IPS-NIHi7 (cell line): ENCODE data around the gene HAUS8.
"Not testable (repeated sequence)": the region's sequence is repeated elsewhere in the genome, so short reads cannot be mapped to it uniquely, and the experiment has no call there.

Source experiments
- DNase-seq: peaks from one replicate; pipeline ENCODE4 v3.0.0; 2012; ENCODE audit warnings: mixed read lengths; ENCODE audit errors: extremely low spot score

Gene HAUS8

GRCh38 chr19:17035842-17036424, 39.3 kb downstream of the HAUS8 start:
- DNase-seq, result no peak

- DNase-seq, result no peak
These were observed 43.5 kb downstream of the HAUS8 start for GRCh38 chr19:17031741-17032140.

- DNase-seq, result no peak
These were observed 47.7 kb downstream of the HAUS8 start for GRCh38 chr19:17027535-17027975.

GRCh38 chr19:17026706-17027534, 48.3 kb downstream of the HAUS8 start, which contains the start of gene CPAMD8:
CPAMD8 (minus strand) TSS chr19:17026810; CDS start chr19:17026642, 168 bp downstream.
- peak; percentile 80 for DNase-seq

- DNase-seq, result no peak
These were observed 49.1 kb downstream of the HAUS8 start for GRCh38 chr19:17025991-17026658.

- DNase-seq, result no peak
These were observed 49.9 kb downstream of the HAUS8 start for GRCh38 chr19:17025361-17025760.

- not testable (repeated sequence) for DNase-seq
These were observed 50.3 kb downstream of the HAUS8 start for GRCh38 chr19:17024941-17025340.

- no peak for DNase-seq
These were observed 51.4 kb downstream of the HAUS8 start for GRCh38 chr19:17023805-17024204.

- no peak for DNase-seq
These were observed 52.5 kb downstream of the HAUS8 start for GRCh38 chr19:17022738-17023137.

- DNase-seq, result no peak
These were observed 53.3 kb downstream of the HAUS8 start for GRCh38 chr19:17021793-17022590.

GRCh38 chr19:17021328-17021727, 53.9 kb downstream of the HAUS8 start:
- DNase-seq, result no peak

GRCh38 chr19:17020823-17021222, 54.4 kb downstream of the HAUS8 start:
- no peak for DNase-seq

- DNase-seq, result no peak
These were observed 54.9 kb downstream of the HAUS8 start for GRCh38 chr19:17020385-17020784.

- DNase-seq, result not testable (repeated sequence)
These were observed 60.9 kb downstream of the HAUS8 start for GRCh38 chr19:17014212-17014861.

- no peak for DNase-seq
These were observed 63.8 kb downstream of the HAUS8 start for GRCh38 chr19:17011485-17011884.

GRCh38 chr19:17006579-17006978, 68.7 kb downstream of the HAUS8 start:
- no peak for DNase-seq

- no peak for DNase-seq
These were observed 70.3 kb downstream of the HAUS8 start for GRCh38 chr19:17005000-17005399.

GRCh38 chr19:17004386-17004785, 70.9 kb downstream of the HAUS8 start:
- no peak for DNase-seq

GRCh38 chr19:17002455-17002854, 72.8 kb downstream of the HAUS8 start:
- DNase-seq, result no peak

- DNase-seq, result peak; percentile 46
These were observed 73.6 kb downstream of the HAUS8 start for GRCh38 chr19:17001603-17002183.
